GM12873 (cell line): ENCODE measurements around the gene ASGR1.

Experiments
- CTCF ChIP-seq: IDR thresholded peaks from 2 replicates; pipeline ENCODE4 v1.5.1; 2012; ENCODE audit warnings: low read depth, mild to moderate bottlenecking, moderate library complexity, low read length, control low read depth; ENCODE audit not compliant: insufficient read depth; ENCODE audit errors: missing control alignments

Gene ASGR1

GRCh38 chr17:7174603-7175326, 4.4 kb downstream of the ASGR1 start:
- TF ChIP-seq CTCF, result no peak

GRCh38 chr17:7173687-7174602, 5.2 kb downstream of the ASGR1 start:
- TF ChIP-seq CTCF, result peak; percentile 16

GRCh38 chr17:7167832-7168231, 11.3 kb downstream of the ASGR1 start:
- no peak for TF ChIP-seq CTCF

GRCh38 chr17:7166873-7167272, 12.3 kb downstream of the ASGR1 start:
- TF ChIP-seq CTCF, result no peak

GRCh38 chr17:7156342-7156940, 22.7 kb downstream of the ASGR1 start:
- TF ChIP-seq CTCF, result no peak

GRCh38 chr17:7147772-7148171, 31.4 kb downstream of the ASGR1 start:
- TF ChIP-seq CTCF, result peak; percentile 17

GRCh38 chr17:7146115-7146514, 33.1 kb downstream of the ASGR1 start:
- TF ChIP-seq CTCF, result no peak
